NCI-H2107 treated with DMSO at 0.1 percent for 48 hours (cell line): Measurements from ENCODE around the gene ALOX5.
"Not testable (repeated sequence)": the region's sequence is repeated elsewhere in the genome, so short reads cannot be mapped to it uniquely, and the experiment has no call there.

Experiments
- DNase-seq: peaks from one replicate; lab custom pipeline; 2025; ENCODE audit not compliant: unreplicated experiment; lab: John Stamatoyannopoulos, UW

Gene ALOX5

DNA sequence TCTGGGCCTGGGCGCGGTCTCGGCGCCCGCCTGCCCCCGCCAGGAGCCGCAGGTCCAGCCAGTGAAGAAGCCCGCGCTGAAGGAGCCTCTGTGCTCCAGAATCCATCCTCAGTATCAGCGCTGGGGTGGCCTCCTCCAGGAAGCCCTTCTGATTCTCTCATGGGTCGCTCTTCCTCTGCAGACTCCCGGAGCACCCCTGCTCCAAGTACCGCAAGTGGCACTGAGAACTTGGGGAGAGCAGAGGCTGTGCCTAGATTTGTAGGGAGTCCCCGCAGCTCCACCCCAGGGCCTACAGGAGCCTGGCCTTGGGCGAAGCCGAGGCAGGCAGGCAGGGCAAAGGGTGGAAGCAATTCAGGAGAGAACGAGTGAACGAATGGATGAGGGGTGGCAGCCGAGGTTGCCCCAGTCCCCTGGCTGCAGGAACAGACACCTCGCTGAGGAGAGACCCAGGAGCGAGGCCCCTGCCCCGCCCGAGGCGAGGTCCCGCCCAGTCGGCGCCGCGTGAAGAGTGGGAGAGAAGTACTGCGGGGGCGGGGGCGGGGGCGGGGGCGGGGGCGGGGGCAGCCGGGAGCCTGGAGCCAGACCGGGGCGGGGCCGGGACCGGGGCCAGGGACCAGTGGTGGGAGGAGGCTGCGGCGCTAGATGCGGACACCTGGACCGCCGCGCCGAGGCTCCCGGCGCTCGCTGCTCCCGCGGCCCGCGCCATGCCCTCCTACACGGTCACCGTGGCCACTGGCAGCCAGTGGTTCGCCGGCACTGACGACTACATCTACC, at the start of gene ALOX5:
TSS of gene ALOX5 (plus strand) at position 641 of the 774 bp plus-strand sequence. CDS start at position 705, 64 bp downstream.
- no peak for DNase-seq

- DNase-seq = no peak
Measured at GRCh38 chr10:45325116-45325515, 48.9 kb upstream of the ALOX5 start.

GRCh38 chr10:45326864-45327263, 47.2 kb upstream of the ALOX5 start:
- DNase-seq = not testable (repeated sequence)

DNA sequence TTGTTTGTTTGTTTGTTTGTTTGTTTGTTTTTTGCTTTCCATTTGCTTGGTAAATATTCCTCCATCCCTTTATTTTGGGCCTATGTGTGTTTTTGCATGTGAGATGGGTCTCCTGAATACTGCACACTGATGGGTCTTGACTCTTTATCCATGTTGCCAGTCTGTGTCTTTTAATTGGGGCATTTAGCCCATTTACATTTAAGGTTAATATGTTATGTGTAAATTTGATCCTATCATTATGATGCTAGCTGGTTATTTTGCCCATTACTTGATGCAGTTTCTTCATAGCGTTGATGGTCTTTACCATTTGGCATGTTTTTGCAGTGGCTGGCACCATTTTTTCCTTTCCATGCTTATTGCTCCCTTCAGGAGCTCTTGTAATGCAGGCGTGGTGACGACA, 42.2 kb upstream of the ALOX5 start:
- DNase-seq = not testable (repeated sequence)

DNA sequence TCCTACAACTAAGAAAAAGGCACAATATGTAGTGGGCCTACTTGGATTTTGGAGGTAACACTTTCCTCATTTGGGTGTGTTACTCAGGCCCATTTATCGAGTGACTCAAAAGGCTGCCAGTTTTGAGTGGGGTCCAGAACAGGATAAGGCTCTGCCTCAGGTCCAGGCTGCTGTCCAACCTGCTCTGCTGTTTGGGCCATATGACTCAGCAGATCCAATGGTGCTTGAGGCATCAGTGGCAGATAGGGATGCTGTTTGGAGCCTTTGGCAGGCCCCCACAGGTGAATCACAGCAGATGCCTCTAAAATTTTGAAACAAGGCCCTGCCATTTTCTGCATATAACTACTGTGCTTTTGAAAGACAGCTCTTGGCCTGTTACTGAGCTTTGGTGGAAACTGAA, 34.1 kb upstream of the ALOX5 start:
- DNase-seq = no peak

GRCh38 chr10:45340420-45340819, 33.6 kb upstream of the ALOX5 start:
- not testable (repeated sequence) for DNase-seq

DNA sequence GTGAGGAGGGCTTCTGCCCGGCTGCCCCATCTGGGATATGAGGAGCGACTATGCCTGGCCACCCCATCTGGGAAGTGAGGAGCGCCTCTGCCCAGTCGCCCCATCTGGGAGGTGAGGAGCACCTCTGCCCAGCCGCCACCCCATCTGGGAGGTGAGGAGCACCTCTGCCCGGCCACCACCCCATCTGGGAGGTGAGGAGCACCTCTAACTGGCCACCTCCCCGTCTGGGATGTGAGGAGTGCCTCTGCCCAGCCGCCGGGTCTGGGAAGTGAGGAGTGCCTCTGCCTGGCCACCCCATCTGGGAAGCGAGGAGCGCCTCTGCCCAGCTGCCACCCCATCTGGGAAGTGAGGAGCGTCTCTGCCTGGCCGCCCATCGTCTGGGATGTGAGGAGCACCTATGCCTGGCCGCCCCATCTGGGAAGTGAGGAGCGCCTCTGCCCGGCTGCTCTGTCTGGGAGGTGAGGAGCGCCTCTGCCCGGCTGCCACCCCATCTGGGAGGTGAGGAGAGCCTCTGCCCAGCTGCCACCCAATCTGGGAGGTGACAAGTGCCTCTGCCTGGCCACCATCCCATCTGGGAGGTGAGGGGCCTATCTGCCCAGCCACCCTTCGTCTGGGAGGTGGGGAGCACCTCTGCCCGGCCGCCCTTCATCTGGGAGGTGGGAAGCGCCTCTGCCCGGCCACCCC, 27.2 kb upstream of the ALOX5 start:
- not testable (repeated sequence) for DNase-seq

GRCh38 chr10:45347464-45347863, 26.6 kb upstream of the ALOX5 start:
- not testable (repeated sequence) for DNase-seq

- DNase-seq = not testable (repeated sequence)
Measured at GRCh38 chr10:45348196-45348765, 25.7 kb upstream of the ALOX5 start.

DNA sequence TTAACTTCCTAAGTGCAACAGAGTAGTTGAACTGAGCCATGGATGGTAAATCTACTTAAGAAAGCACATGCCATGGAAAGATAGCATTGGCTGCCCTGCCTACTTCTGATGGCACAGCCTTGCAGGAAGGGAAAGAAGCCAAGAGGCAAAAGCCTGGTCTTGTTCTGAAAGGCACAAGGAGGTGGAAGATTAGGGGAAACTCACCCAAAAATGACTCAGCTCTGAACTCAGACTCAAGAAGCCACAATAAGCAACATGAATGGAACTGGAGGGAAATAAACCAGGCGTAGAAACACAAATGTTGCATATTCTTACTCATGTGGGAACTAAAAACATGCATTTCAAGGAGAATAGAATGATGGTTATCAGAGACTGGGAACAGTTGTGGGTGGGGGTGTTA, 20.8 kb upstream of the ALOX5 start:
- DNase-seq = no peak

DNA sequence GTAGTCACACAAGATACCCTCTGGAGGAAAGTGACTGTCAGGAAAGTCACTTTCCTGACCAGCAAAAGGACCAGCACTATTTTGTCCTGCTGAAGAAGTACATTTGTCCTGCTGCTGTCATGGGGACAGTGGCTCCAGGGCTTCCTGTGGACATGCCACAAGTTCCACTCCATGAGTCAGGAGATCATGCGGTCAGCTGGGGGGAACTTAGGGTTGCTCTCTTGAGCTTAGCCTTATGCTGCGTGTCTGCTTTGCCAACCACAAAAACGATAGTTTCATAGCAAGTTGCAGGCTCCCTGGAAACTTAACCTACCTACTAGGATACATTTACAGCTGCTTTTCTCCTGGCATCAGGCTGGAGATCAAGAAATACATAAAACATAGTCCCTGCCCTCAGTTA, 19.8 kb upstream of the ALOX5 start:
- DNase-seq = no peak

GRCh38 chr10:45355494-45355893, 18.5 kb upstream of the ALOX5 start:
- no peak for DNase-seq

DNA sequence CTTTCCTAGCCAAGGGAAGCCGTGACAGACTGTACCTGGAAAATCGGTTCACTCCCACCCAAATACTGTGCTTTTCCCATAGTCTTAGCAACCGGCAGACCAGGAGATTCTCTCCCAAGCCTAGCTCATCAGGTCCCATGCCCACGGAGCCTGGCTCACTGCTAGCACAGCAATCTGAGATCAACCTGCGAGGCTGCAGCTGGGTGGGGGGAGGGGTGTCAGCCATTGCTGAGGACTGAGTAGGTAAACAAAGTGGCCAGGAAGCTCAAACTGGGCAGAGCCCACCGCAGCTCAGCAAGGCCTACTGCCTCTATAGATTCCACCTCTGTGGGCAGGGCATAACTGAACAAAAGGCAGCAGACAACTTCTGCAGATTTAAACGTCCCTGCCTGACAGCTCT, 15.1 kb upstream of the ALOX5 start:
- not testable (repeated sequence) for DNase-seq

DNA sequence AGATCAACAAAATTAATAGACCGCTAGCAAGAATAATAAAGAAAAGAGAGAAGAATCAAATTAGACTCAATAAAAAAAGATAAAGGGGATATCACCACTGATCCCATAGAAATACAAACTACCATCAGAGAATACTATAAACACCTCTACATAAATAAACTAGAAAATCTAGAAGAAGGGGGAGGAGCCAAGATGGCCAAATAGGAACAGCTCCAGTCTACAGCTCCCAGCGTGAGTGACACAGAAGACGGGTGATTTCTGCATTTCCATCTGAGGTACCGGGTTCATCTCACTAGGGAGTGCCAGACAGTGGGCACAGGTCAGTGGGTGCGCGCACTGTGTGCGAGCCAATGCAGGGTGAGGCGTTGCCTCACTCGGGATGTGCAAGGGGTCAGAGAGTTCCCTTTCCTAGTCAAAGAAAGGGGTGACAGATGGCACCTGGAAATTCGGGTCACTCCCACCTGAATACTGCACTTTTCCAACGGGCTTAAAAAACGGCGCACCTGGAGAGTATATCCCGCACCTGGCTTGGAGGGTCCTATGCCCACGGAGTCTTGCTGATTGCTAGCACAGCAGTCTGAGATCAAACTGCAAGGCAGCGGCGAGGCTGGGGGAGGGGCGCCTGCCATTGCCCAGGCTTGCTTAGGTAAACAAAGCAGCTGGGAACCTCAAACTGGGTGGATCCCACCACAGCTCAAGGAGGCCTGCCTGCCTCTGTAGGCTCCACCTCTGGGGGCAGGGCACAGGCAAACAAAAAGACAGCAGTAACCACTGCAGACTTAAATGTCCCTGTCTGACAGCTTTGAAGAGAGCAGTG, 11.8 kb upstream of the ALOX5 start:
- not testable (repeated sequence) for DNase-seq

DNA sequence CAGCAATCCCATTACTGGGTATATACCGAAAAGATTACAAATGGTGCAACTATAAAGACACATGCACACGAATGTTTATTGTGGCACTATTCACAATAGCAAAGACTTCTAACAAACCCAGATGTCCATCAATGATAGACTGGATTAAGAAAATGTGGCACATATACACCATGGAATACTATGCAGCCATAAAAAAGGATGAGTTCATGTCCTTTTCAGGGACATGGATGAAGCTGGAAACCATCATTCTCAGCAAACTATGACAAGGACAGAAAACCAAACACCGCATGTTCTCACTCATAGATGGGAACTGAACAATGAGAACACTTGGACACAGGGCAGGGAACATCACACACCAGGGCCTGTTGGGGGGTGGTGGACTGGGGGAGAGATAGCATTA, 6.4 kb upstream of the ALOX5 start:
- not testable (repeated sequence) for DNase-seq

GRCh38 chr10:45368181-45368580, 5.8 kb upstream of the ALOX5 start:
- no peak for DNase-seq

DNA sequence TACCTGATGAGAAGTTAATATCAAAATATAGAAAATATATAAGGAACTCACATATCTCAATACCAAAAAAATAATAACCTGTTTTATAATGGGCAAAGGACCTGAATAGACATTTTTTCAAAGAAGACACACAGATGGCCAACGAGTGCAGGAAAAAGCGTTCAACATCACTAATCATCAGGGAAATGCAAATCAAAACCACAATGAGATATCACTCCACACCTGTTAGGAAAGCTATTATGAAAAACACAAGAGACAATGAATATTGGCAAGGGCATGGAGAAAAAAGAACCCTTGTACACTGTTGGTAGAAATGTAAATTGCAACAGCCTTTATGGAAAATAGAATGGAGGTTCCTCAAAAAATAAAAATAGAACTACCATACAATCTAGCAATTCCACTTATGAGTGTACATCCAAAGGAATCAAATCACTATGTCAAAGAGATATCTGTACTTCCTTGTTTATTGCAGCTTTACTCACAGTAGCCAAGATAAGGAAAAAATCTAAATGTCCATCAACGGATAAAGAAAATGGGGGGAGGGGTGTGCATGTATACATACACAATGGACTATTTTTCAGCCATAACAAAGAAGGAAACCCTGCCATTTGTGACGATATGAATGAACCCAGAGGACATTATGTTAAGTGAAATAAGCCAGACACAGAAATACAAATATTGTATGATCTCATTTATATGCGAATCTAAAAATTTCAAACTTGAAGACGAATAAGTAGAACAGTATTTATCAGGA, 3.6 kb upstream of the ALOX5 start:
- DNase-seq = no peak

GRCh38 chr10:45371560-45371959, 2.5 kb upstream of the ALOX5 start:
- no peak for DNase-seq

GRCh38 chr10:45372251-45372951, 1.6 kb upstream of the ALOX5 start:
- DNase-seq = no peak

DNA sequence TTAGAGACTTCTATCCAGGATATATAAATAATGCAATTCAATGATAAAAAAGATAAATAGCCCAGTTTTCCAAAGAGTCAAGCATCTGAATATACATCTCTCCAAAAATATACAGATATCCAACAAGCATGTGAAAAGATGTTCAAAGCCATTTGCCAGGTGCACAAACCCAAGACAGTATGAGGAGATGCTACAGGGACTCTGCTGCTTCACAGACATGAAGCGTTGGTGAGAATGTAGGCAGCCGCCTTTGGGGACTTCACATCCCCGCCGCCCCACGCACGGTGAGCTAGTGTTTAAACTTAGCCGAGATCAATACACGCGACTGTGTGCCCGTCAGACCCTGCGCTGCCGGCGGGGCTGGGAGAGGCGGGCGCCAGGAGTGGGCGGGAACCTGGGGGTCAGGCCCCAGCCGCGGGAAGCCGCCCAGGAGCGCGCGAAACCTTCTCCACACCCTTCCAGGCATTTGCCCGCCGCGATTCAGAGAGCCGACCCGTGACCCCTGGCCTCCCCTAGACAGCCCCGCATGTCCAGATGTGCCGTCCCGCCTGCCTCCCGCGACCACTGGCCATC, 927 bp upstream of the ALOX5 start:
- no peak for DNase-seq
